Activated CD4-positive, alpha-beta T cell treated with anti-CD3 and anti-CD28 coated beads, Interleukin-2, amount 50 U/mL, for 24 hours (primary cell): Measurements from ENCODE around the gene WBP1.
"Not testable (repeated sequence)": the region's sequence is repeated elsewhere in the genome, so short reads cannot be mapped to it uniquely, and the experiment has no call there.

Experiments used
- DNase-seq, 2 donors: peaks; one replicate each; pipeline ENCODE4 v3.0.0-alpha.2; 2020; ENCODE audit warnings: low read depth in 1 of 2, low spot score in 1 of 2

The WBP1 gene

DNA sequence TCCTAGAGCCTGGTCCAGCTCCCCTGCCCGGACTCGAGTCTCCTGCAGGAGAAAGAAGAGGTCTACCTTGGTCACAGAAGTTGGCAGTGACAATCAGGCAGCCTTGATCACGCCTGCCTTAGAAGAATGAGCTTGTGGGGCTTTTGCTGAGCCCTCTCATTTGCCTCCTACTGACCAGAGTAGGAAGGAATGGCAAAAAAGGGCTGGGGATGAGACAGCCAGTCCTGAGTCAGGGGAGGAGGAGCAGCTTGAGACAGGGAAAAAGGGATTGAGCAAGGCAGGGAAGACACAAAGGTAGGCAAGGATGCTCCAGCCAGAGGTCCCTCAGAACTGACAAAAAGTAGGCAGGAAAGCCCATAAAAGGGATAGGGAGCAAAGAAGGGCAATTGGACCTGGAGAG lies 30.7 kb upstream of the WBP1 start:
- no peak for DNase-seq

DNA sequence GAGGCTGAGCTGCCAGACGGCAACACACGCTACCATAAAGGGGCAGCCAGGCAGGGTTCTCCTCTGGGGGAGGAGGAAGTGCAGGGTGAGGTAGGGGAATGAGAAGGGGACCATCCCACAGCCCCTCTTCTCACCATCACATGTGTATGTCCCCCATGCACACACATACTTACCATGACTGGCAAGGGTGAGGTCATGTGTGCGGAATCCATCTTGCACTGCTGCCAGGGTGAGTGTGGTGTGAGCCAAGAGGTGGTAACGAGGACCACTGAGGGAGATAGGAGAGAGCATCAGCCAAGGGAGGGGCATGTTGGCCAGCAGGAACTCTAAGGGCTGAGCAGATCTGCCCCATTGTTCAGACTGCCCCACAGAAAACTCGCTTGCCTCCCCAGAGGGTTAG lies 29.6 kb upstream of the WBP1 start:
- no peak for DNase-seq

- no peak for DNase-seq
These were observed 28.5 kb upstream of the WBP1 start for GRCh38 chr2:74429487-74430451.

- no peak for DNase-seq
These were observed 27.7 kb upstream of the WBP1 start for GRCh38 chr2:74430502-74430901.

GRCh38 chr2:74436111-74436805 lies 22.0 kb upstream of the WBP1 start:
- DNase-seq, result no peak

DNA sequence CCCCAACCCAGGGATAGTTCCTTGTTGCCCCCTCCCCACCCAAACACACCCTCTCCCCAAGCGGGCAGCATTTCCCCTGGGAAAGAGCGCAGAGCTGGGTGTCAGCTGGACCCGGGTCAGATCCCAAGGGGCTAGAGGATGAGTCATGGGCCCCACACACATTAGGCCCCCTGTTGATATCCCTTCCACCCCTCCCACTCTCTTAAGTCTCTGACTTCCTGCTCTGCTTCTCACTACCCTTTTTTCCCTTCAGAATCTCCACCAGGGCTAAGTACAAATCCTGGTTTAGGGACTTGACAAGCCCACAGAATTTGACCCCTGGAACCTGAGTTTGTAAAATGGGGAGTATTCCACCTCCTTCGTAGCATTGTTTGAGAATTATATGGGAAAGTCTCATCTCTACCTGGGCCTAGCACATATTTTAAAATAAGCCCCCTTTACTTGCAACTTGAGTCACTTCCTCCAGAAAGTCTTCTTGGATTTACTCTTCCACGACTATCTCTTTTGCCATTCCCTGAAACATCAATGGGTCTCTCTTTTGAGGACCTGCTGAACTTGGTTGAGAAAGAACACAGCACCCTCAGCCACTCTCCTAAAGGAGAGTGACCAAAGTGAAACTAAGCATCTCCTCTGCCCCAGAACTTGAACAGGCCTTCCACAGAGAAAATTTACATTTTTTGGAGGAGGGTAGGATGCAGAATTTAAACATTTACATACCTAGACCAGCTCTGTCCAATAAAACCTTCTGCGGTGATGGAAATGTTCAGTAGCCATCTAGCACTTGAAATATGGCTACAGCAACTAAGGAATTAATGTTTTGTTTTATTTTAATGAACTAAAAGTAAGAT lies 21.2 kb upstream of the WBP1 start:
- DNase-seq, result no peak

DNA sequence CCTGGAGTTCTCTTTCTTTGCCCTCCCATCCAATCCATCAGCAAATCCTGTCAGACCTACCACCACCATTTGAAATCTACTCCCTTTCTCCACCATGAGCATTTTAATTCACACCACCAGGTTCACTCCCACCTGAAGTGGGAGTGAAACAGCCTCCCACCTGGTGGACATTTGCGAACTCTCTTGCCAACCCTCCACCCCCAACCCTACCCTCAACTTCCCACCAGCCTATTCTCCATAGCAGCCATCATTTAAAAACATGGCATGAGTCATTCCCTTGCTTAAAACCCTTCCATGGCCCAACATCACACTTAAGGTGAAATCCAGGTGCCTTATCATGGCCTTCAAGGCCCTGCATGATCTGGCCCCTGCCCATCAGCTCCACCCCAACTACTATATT lies 20.0 kb upstream of the WBP1 start:
- no peak for DNase-seq

GRCh38 chr2:74439373-74439772 lies 18.9 kb upstream of the WBP1 start:
- no peak for DNase-seq

GRCh38 chr2:74439803-74440377 lies 18.3 kb upstream of the WBP1 start:
- DNase-seq, result no peak

- DNase-seq, result no peak
These were observed 17.7 kb upstream of the WBP1 start for GRCh38 chr2:74440378-74441169.

GRCh38 chr2:74441170-74441689 lies 17.0 kb upstream of the WBP1 start:
- DNase-seq, result no peak

DNA sequence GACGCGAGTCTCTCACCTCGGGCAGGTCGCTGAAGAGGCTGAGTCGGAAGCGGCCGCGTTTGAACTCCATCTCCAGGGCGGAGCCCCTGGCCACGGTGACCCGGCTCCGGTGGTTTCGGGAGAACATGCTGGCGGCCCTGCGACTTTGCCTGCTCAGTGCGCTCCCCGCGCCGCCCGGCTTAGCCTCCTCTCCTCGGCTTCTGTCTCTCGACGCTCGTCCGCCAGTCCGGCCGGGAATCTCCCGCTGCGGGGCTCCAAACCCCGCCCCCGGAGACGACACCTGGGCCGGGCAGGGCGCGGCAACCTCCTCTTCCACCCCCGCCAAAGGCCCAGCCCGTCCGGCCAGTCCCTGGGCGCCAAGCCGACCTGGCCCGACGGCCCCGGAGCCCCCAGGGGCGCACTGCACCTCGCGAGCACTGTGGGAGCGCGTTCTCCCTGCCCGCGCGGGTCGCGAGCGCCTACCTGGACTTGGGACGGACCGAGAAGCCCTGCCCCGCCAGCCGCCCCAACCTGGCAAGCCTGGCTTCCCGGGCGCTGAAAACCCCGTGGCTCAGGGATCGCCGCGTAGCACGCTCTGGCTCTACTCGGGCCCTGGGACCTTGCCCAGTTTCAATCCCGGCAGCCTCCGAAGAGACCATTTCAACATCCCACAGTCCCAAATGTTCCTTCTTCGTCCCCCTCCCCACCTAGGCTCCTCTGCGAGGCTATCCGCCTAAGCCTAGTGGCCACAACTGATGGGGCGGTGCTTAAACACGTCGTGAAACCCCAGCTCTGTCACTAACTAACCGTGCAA lies 16.4 kb upstream of the WBP1 start, which contains the start of gene RTKN:
TSS of gene RTKN (minus strand) at position 248 of the 793 bp plus-strand sequence. CDS start at position 127, 121 bp downstream.
- DNase-seq, result no peak

DNA sequence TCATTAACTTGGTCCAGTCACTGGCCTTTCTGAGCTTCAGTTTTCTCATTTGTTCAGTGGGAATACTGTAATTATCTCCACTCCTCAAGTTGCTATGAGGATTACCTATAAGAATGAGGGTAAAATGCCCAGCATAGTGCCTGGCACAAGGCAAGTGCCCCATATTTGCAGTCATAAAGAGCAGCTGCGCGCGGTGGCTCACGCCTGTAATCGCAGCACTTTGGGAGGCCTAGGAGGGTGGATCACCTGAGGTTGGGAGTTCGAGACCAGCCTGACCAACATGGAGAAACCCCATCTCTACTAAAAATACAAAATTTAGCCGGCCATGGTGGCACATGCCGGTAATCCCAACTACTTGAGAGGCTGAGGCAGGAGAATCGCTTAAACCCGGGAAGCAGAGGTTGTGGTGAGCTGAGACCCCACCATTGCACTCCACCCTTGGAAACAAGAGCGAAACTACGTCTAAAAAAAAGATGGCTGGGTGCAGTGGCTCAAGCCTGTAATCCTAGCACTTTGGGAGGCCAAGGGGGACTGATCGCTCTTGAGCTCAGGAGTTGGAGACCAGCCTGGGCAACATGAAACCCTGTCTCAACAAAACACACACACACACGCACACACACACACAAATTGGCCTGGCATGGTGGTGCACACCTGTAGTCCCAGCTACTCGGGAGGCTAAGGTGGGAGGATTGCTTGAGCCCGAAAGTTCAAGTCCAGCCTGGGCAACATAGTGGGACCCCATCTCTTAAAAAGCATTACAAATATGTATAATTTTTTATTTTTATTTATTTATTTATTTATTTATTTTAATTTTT lies 15.5 kb upstream of the WBP1 start:
- not testable (repeated sequence) for DNase-seq

GRCh38 chr2:74444498-74445318 lies 13.5 kb upstream of the WBP1 start:
- no peak for DNase-seq

DNA sequence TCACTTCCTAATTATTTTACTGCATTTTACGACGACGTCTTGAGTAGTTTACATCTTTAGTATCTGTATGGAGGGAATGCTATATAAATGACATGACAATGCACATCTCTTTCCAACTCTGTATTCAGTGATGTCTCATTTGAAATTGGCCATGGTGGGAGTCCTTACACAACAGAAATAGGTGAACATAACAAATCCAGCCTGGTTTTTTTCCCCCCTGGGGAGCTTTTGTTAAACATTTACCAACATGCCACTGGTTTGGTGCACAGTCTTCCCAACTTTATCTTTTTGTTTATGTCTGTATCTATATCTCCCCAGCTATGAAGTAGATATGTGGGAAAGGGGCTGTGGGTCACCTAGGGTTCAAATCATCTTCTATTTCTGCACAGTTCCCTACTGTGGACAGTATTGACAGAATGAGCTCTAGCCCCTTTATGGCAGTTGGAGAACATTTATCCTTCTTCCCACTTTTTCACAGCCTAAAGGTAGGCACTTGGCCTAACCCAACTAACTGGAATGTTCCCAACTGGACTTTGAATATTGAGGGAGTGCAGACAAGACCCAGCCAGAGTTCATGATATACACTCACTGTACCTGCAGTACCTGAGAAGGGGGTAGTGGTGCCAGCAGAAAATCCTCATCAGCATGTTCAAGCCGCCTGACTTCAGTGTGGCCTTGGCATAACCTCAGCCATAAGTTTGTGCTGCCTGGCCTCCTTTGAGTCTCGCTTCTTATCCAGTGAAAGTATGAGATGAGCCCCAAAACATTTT lies 10.8 kb upstream of the WBP1 start:
- no peak for DNase-seq

DNA sequence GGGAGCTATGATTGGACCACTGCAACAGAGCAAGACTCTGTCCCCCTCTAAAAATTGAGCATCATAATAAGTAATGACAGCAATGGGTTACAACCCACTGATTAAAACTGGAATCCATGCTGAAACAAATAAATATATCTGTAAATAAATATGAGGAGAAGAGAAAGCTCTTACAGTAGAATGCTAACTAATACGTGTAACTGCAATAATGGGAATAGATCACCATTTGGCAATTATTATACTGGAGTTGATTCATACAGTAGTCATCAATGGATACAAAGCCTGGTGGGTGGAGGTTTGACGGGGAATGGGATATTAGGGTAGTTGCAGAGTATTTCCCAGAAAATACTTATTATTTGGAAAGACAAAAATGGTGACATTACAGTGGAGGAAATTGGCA lies 9.5 kb upstream of the WBP1 start:
- DNase-seq, result no peak
